Measurements from ENCODE around the gene WNT7B.
A peak's percentile ranks its signal among the peaks of the same experiment; 100 is the strongest.

The WNT7B gene

DNA sequence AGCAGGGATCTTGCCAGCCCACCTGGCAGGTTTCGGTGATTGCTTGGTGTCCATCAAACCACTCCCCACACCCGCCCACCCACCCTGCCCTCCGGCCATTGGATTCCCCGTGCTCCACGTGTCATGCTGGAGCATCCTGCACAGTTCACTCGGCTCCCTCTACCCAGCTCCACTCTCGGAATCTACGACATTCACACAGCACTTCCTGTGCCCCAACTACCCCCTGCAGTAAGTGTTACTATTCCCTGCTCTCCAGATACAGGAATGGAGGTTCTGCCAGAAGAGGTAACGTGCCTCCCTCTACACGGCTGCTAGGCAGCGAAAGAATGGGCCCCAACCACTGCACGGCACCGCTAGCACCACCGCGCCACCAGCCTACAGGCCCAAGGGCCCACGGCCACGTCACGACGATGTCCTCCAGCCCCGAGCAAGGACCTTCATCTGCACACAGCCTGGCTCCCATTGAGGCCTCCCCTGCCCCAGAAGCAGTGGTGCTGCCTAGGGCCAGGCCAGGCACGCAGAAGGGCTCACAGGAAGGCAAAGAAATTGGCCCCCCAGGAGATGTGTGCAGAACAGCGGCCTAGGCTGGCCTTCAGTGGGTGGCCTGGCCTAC lies 27.6 kb downstream of the WNT7B start:
- DNase-seq: peak; percentile 11

DNA sequence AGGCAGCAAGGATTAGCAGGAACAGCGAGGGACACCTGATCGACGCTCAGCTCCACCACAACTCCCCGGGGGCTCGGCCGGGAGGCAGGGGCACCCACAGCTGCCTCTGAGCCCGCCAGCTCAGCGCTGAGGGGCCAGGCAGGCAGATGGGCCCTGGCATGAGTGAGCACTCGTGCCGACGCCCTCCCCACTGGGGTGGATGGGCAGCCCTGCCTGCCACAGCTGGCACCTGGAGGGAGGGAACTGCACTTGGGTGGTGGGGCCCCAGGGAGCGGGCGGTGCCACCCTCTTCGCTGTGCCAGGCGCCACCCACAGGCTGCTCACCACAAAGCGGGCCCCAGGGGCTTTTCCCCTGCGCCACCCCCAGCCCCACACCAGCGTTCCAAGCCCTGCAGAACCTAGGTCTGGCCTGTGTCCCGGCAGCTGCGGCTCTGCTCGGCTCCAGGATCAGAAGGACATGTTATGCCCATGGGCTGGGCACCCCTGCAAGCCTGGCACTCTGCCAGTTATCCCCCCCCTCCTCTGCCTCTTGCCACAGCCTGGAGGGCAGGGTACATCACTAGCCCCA lies 28.8 kb downstream of the WNT7B start:
- DNase-seq: peak; percentile 75

DNA sequence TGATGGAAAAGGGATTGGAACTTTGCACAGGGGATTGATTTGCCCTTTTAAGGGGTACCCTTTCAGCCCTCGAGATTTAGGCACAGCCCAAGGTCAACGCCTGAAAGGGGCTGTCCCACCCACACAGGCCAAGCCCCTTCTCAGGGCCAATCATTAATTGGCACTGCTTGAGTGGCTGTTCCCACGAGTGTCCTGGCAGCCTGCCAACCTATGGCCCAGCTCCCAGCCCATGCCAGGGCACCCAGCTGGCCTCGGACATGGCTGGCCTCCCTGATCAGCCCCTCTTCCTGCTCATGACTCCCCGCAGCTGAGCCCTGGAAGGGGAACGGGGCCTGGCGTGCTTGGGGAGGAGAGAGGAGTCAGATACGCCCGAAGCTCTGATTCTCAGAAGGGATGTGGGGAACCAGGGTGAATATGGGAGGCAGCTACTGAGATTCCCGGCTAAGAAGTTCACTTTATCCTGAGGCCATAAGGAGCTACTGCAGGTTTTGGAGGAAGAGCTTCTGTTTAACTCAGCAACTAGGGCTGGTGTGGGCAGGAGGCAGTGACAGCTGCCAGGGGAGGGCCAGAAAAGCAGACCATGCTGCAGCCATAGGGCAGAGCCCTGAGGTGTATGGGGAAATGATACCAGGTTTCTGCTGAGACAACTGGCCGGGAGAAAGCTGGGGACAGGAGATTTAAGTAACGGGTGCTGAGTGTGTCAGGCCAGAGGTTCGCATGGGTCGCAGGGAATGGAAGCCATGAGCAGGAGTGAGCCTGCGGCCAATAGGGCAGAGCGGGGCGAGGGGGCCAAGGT lies 30.0 kb downstream of the WNT7B start:
- DNase-seq: peak; percentile 28

DNA sequence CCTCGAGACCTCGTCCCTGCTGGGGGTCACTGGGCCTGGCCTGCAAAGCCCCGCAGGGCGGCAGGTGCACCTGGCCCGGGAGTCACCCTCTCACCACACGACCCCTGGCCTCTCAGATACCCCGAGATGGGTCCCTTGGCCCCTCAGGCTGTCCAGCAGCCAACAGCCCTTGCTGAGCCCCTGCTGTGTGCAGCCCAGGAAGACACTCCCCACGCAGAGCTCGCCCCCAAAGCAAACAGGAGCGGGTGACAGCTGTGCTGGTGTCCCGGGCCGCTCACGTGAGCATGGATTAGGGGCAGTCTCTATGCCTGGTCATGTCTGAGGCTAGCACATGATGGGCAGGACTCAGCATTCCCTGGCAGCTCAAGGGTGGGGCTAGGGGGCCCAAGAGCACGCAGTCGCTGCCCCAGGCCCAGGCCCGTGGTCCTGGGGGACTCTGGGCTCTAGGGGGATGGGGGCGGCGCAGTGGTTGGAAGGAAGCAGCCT lies 31.3 kb downstream of the WNT7B start:
- DNase-seq: no peak

- no peak for DNase-seq
Measured at GRCh38 chr22:45942787-45943493, 34.0 kb downstream of the WNT7B start.

DNA sequence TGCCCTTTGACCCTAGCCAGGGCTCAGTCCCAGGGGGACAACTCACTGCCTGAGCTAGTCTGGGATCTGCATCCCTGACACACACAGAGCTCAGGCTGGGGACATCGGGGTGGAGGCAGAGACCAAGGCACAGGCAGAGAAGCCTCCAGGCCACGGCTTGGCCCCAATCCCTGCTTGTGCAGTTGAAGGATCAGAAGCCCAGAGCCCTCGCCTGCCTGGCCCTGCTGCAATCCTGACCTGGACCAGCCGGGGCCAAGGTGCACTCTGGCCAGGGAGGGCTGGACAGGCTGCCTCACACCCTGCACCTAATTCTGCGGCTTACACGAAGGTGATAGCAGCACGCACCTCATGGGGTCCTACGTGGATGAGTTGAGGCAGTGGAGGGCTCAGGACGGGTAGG lies 34.6 kb downstream of the WNT7B start:
- DNase-seq: no peak

GRCh38 chr22:45938913-45939312 lies 38.0 kb downstream of the WNT7B start:
- no peak for DNase-seq

GRCh38 chr22:45937960-45938359 lies 39.0 kb downstream of the WNT7B start:
- DNase-seq: no peak

DNA sequence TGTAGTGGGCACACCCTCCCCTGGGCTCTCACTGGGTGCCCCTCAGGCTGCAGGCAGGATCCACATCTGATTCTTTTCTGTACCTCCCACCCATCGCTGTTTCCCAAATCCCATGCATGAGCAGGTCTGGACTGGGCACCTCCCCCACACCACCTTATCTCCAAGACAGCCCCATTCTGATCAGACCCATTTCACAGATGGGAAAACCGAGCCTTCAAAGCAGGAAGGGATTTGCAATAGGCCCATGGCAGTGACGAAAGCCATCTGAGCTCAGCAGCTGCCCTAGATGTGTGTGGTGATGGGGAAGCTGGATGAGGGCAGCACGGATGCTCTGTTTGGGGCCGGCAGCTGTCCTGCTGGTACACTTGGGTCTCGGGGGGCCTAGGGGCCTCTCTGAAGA lies 41.4 kb downstream of the WNT7B start:
- DNase-seq: no peak

DNA sequence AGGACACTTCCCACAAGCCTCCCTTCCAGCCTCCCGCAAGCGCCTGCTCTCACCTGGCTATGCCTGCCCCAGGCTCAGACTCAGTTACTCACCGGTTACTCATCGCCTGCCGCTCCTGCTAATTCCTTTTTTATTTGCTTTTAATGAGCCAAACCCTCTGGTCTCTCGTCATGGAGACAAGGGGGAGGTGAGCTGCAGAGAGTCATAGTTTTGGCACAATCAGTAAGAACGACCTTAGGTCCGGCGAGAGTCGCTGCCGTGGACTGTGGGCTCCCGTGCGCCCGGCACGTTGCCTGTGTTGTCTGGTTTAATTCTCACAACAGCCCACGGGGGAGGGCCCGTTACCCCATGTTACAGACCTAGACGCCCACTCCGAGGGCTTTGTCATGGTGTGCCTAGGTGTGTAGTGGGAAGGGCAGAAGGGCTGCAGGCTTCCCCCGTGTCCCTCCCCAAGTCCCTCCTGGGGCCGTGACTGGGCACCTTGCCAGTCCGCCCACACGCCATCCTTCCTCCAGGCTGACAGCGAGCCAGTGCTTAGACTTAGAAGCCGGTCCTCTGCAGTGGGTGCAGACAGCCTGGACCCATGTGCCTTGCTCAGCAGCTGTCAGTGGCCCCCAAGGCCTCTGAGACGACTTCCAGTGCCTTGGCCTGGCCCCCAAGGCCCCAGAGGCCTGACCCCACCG lies 42.2 kb downstream of the WNT7B start:
- no peak for DNase-seq

- DNase-seq: no peak
Measured at GRCh38 chr22:45934168-45934564, 42.8 kb downstream of the WNT7B start.

DNA sequence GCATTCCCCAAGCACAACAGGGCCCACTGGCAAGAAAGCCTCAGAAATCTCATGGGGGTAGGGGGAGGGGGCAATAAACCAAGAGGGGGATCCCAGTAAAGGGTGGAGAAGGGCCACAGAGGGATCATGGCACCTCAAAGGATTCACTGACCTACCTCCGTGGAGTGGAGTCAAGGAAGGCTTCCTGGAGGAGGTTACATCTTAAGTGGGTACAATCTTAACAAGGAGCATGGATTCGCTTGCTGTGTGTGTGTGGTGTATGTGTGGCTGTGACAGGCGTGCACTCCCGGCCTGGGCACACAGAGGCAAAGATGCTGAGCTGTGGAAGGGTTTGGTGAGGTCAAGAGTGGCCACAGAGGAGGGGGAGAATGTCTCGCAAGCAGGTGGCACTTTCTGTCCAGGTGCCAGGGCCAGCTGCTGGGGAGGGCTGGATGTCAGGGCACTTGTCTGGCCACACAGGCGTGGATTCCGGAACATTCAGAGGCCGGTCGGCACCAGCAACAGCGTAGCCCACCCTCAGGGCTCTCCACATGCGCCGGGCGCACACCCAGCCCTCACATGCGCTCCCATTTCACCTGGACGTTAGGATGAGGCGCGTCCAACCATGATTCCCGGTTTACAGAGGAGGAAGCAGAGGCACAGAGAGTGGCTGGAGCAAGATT lies 43.3 kb downstream of the WNT7B start:
- no peak for DNase-seq

GRCh38 chr22:45932071-45932470 lies 44.9 kb downstream of the WNT7B start:
- DNase-seq: no peak

DNA sequence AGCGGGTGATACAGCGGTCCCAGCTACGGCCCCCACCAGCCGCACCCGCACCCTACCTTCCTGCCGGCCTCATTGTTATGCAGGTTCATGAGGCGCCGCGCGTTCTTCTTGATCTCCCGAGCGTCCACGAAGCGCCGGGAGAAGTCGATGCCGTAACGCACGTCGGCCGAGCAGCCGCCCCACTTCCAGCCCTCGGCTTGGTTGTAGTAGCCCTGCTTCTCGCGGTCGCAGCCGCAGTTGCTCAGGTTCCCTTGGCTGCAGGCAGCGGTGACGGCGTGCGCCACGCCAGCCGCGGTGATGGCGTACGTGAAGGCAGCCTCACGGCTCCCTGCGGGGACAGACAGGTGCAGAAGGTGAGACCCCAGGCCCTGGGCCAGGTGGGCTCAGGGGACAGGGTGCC lies 45.9 kb downstream of the WNT7B start:
- no peak for DNase-seq

DNA sequence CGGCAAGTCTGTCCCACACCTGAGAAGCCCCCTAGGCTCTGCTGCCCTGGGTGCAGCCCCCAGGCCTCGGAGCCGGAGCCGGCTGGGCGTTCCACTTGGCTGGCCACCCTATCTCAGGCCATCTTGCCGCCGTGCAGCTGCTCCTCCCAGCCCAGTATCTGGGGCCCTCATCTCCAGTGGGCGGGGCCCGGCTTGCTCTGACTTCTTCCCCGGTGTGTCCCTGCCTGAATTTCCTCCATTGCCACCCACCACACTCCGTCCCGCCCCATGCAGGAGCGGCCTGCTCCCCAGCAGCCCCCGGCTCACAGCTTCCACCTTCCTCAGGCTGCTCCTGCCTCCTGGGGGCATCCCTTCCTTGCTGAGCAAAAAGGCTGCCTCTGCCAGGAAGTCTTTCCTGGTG lies 46.6 kb downstream of the WNT7B start:
- no peak for DNase-seq

DNA sequence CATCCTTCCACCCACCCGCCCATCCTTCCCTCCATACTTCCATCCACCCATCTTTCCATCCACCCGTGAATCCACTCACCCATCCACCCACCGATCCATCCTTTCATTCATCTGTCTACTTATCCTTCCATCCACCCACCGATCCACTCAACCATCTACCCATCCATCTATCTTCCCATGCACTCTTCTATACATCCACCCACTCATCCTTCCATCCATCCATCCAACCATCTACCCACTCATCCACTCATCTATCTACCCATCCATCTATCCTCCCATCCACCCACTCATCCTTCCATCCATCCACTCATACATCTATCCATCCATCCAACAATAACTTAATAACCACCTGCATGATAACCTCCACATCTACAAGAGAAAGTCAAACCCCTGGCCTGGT lies 47.3 kb downstream of the WNT7B start:
- no peak for DNase-seq

GRCh38 chr22:45928726-45929368 lies 48.1 kb downstream of the WNT7B start:
- no peak for DNase-seq

GRCh38 chr22:45927059-45927458 lies 49.9 kb downstream of the WNT7B start:
- no peak for DNase-seq

GRCh38 chr22:45926433-45926832 lies 50.5 kb downstream of the WNT7B start:
- no peak for DNase-seq

DNA sequence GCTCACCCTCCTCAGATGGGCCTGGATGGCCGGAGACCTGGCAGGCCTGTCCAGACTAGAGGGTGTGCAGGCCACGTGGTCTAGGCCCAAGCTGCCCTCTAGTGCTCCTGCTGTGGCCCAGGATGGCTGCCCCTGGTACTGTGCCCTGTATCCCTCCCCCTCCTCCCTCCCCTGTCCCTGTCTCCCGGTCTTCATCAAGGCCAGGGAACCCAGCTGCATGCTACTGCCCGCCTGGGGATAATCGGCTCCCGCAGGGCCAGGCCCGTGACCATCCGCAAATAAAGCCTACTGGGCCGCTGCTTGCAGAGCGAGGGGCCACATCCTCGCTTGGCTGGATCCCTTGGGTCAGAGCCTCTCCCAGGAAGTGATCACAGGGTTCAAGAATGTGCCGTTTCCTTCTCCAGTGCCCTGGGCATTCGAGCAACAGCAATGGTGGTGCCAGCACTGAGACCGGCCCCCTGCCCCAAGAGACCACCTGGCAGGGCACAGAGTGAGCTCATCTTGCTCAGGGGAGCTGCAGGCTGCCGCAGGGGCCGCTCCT lies 51.1 kb downstream of the WNT7B start:
- DNase-seq: no peak

DNA sequence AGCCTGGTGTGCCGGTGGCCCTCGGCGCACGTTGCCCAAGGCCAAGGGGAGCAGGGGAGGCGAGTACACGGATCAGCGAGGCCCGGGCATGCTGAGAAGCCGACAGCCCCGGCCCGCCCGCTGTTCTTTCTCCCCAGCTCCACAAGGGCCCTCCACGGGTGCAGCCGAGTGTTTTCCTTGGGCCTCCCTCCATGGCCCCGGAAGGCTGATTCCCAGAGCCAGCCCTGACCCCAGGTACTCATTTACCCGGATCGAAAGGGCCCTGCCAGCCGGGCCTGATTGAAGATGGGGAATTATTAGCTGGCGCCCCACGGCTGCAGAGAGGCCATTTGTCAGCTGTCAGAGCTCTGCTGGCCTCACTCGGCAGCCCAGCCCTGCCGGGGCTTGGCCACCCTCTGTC lies 53.1 kb downstream of the WNT7B start:
- DNase-seq: no peak

DNA sequence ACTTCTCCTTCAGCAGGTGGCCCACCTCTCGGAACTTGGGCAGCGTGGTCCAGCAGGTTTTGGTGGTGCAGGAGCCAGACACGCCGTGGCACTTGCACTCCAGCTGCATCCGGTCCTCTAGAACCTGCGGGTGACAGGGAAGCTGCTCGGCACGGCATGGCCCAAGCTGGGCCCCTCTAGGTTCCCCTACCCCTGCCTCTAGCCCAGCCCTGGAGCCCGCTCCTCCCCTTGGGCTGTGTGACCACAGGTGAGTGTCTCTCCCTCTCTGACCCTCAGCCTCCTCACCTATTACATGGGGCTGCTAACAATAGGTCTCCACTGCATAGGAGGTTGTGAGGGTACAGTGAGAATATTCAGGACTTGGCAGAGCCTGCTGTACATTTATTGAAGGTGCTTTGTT lies 53.8 kb downstream of the WNT7B start:
- DNase-seq: no peak

All from NCI-H1694 treated with DMSO at 0.1 percent for 48 hours (cell line).